GM12873 (cell line): ENCODE measurements around the gene KCNG2.

Source experiments
- TF ChIP-seq, protein P1 (sequence below): IDR thresholded peaks from 2 replicates; pipeline ENCODE4 v1.5.1; 2012; ENCODE audit warnings: low read depth, mild to moderate bottlenecking, moderate library complexity, low read length, control low read depth; ENCODE audit not compliant: insufficient read depth; ENCODE audit errors: missing control alignments

KCNG2 gene

DNA sequence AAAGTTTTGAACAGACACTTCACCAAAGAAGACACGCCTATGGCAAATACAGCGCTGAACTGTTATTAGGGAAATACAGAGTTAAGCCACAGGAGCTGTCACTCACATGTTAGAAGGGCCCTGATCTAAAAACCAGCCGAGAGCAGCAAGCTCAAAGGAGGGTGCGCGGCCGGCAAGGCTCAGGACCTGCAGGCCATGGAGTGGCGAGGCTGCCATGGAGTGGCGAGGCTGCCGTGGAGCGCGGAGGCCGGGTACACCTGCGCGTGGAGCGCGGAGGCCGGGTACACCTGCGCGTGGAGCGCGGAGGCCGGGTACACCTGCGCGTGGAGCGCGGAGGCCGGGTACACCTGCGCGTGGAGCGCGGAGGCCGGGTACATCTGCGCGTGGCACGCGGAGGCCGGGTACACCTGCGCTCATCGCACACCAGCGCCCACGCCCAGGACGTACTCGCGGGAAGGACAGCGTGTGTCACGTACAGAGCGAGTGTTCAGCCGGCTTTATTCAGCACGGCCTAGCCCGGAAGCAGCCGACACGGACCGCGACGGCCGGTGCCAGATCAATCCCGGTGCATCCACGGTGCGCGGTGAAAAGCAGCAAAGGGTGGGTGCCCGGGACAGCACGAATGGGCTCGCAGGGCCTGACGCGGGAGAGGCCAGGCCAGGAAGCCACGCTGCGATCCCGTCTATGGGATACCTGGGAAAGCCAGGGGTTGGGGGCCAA lies 84.9 kb downstream of the KCNG2 start:
- TF ChIP-seq, protein P1, sequence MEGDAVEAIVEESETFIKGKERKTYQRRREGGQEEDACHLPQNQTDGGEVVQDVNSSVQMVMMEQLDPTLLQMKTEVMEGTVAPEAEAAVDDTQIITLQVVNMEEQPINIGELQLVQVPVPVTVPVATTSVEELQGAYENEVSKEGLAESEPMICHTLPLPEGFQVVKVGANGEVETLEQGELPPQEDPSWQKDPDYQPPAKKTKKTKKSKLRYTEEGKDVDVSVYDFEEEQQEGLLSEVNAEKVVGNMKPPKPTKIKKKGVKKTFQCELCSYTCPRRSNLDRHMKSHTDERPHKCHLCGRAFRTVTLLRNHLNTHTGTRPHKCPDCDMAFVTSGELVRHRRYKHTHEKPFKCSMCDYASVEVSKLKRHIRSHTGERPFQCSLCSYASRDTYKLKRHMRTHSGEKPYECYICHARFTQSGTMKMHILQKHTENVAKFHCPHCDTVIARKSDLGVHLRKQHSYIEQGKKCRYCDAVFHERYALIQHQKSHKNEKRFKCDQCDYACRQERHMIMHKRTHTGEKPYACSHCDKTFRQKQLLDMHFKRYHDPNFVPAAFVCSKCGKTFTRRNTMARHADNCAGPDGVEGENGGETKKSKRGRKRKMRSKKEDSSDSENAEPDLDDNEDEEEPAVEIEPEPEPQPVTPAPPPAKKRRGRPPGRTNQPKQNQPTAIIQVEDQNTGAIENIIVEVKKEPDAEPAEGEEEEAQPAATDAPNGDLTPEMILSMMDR = no peak

DNA sequence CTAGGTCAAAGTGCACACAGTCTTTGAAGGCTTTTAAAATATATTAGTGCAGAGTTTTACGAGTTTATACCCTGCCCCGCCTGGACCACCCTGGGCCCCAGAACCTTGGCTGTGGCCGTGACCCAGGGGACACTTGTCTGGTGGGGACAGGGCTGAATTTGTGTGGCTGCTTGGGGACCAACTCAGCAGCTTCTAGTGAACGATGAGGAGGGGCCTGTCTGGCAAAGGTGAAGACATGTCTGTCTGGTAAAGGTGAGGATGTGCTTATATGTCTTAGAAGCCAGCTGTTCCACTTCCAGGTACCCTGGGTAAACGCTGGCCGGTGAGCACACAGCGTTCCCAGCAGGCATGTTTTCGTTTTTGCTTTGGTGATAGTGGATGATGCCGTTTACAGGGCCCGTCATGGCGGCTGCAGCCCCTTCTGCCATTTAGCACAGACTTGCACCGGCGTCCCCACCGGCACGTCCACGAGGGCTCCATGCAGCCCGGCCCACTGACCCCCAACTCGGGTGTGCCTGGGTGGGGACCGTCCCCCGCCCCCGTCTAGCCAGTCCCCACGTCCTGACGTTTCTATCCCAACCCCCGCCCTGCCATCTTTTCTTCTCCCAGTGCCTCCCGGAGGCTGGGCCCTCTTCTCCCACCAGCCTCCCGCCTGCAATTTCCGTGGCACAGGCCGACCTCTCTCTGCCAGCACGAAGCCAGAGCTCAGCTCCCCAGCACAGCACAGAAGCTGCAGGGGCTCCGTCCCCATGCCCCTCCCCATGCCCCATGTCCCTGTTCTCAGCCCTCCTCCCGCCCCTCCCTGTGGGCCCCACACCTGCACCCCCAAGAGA lies 85.9 kb downstream of the KCNG2 start:
- TF ChIP-seq, protein P1 = no peak

DNA sequence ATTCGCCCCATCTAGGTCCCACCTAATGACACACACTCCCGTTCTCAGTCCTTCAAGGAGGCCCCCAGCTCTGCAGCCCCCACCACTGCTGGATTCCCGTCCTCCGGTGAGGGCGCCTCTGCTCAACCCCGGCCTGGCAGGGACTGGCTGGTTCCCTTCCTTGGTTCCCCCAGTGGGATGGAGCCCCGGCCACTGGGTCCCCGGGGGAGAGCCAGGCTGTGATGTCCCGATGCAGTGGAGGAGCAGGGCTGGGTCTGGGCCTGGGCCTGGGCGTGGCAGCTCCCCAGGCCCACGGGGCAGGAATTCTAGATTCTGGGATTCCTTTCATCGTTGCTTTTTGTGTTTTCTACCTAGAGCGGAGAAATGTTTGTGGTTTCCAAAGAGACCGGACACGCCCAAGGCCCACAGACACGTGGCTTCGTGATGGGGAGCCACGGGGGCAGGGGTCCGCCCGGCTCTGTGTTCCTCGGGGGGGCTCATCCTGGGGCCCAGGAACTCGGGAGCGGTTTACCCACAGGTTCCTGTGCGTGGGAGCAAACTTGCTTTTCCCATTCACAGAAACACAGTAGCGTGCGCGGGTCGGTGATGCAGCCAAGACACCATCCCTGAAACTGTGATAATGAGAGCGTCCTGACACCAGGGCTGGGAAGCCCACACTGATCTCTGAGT lies 86.7 kb downstream of the KCNG2 start:
- TF ChIP-seq, protein P1 = no peak

DNA sequence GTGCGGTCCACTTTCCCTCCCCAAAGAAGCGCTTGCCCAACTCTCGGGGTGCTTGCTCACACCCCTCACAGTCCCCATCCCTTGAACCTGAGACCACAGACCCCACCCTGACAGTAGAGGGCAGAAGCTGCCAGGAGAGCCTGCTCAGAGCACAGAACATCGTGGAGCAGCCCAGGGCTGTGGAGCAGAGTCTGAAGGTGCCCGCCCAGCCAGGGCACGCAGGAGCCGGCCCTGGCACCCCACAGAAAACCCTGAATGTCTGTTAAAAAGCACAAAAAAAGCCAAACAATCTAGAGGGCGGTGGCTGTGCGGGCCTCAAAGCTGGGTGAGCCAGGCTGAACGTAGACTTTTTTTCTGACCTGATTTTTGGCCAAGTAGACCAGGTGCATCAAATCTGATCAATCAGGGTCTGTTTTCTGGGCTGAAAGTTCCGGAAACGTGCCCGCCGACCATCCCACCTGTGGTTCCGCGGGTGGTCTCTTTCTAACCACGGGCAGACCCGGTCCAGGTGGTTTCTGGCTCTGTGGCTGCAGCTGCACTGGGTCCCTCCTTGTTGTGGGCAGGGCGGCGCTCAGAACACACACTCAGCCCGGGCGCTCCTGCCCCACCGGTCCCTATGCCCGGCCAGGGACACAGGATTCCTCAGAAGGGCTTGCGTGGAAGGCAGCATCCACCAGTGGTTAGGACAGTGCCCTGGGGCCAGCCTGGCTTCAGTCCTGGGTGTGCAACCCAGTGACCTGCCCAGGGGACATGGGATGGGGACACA lies 87.4 kb downstream of the KCNG2 start:
- TF ChIP-seq, protein P1 = no peak

DNA sequence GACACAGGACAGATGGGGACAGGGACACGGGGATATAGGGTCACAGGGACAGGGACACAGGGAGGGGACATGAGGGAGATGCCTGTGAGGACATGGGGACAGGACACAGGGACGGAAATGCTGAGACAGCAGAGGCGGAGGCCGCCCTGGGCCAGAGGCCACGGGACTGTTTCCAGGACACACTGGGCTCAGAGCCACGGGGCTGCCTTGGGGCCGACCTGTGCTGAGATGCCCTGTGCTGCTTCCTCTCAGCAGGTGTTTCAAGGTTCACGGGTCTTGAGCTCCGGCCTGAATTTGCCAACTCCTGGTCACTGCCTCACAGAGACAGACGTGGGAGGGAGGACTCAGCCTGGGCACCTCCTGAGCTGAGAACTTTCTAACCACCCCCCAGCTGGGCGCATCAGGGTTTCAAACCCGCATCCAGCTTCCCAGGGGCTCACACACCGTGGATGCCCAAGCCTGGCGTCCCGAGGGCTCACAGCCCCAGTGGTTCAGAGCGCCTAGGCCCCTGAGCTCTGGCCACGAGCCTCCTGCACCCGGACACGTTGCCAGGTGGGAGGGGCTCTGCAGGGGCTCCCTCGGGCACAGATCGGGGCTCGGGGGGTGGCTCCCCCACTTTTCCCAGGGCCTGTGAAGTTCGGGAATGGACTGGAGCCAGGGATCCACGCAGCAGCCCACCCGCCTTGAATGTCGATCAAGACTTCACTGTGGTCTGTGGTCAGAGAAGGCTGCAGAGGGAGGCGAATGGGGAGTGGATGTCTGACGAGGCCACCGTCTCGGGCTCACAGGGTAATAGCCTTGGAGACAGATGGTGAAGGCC lies 89.7 kb downstream of the KCNG2 start:
- TF ChIP-seq, protein P1 = no peak

DNA sequence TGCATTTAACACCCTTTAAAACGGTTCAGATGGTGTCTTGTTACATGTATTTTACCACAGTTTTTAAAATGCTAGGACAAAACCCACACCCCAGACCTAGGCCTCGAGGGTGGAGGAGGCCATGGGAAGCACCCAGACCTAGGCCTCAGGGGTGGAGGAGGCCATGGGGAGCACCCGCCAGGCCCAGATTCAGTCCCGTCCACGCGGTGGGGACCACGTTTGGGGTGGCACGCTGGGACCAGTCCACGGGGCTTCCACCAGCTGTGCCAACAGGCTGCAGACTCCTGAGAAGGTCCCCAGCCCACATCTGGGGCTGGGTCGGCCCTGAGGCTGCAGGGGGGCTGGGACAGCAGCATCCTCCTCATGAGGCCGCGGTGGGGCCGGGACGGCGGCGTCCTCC lies 90.3 kb downstream of the KCNG2 start:
- TF ChIP-seq, protein P1 = no peak
